ENCODE results near the gene CST3.

Gene CST3

GRCh38 chr20:23602241-23602640 lies 35.5 kb downstream of the CST3 start:
- no peak for DNase-seq (ENCODE audit: low spot score)

- DNase-seq (ENCODE audit: low spot score) = no peak
Measured at GRCh38 chr20:23601715-23602114, 36.0 kb downstream of the CST3 start.

GRCh38 chr20:23598481-23598880 lies 39.3 kb downstream of the CST3 start:
- DNase-seq (ENCODE audit: low spot score) = no peak

- DNase-seq (ENCODE audit: low spot score) = no peak
Measured at GRCh38 chr20:23596579-23597250, 41.0 kb downstream of the CST3 start.

- DNase-seq (ENCODE audit: low spot score) = no peak
Measured at GRCh38 chr20:23595941-23596340, 41.8 kb downstream of the CST3 start.

- DNase-seq (ENCODE audit: low spot score) = no peak
Measured at GRCh38 chr20:23588434-23589403, 49.0 kb downstream of the CST3 start.

- no peak for DNase-seq (ENCODE audit: low spot score)
Measured at GRCh38 chr20:23587631-23588030, 50.1 kb downstream of the CST3 start.

- DNase-seq (ENCODE audit: low spot score) = no peak
Measured at GRCh38 chr20:23586735-23587525, 50.8 kb downstream of the CST3 start.

GRCh38 chr20:23585808-23586734 lies 51.7 kb downstream of the CST3 start:
- no peak for DNase-seq (ENCODE audit: low spot score)

GRCh38 chr20:23585449-23585807 lies 52.3 kb downstream of the CST3 start:
- no peak for DNase-seq (ENCODE audit: low spot score)

- no peak for DNase-seq (ENCODE audit: low spot score)
Measured at GRCh38 chr20:23584434-23585199, 53.1 kb downstream of the CST3 start.
